ENCODE measurements around the gene RGS1.

Gene RGS1

DNA sequence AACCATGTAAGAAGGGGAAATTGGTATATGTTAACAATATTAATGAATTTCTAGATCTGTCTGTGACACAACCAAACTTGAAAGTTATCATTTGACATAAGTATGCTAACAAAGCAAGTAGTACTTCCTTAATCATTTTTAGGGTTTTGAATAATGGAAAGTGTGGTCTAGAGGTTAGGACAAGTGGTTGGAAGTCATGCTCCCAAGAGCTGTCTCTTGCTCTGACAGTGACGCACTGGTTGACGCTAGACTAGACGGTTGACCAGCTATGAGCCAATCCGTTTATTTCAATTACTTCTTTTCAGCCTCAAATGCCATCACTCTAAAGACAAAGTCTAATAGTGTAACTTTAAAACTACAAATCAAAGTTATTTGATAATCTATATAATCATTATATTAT lies 20.7 kb upstream of the RGS1 start:
- DNase-seq: no peak

DNA sequence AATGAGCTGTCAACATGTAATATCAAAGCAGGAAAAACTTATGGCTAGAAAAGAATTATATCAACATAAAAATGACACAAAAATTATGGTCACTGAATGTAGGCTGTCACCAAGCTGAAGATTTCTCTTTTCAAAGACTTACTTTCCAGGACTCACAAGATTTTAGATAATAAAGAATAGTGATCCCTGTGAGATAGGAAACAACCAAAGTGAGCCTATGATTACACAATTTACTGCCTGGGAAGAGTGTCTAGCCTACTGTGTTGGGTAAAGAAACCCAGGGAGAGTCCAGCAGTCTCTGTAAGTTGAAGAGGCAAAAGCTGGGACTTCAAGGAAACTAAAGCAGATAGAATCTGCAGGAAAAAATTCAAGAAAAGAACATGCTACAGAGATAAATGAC lies 20.2 kb upstream of the RGS1 start:
- DNase-seq: no peak

DNA sequence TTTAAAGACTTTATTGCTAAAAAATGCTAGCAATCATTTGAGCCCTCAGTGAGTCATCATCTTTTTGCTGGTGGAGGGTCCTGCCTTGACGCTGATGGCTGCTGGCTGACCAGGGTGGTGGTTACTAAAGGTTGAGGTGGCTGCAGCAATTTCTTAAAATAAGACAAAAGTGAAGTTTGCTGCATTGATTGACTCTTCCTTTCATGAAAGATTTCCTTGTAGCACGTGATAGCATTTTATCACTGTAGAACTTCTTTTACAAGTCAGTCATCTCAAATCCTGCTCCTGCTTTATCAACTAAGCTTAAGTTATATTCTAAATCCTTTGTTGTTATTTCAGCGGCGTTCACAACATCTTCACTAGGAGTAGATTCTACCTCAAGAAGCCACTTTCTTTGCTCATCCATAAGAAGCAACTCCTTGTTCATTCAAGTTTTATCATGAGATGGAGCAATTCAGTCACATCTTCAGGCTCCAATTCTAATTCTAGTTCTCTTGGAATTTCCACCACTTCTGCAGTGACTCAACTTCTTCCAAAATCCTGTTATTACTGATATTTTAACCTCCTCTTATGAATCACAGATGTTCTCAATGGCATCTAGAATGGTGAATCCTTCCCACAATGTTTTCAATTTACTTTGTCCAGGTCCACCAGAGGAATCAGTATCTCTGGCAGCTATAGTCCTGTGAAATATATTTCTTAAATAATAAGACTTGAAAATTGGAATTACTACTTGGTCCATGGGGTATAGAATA lies 17.6 kb upstream of the RGS1 start:
- DNase-seq: peak; percentile 73

DNA sequence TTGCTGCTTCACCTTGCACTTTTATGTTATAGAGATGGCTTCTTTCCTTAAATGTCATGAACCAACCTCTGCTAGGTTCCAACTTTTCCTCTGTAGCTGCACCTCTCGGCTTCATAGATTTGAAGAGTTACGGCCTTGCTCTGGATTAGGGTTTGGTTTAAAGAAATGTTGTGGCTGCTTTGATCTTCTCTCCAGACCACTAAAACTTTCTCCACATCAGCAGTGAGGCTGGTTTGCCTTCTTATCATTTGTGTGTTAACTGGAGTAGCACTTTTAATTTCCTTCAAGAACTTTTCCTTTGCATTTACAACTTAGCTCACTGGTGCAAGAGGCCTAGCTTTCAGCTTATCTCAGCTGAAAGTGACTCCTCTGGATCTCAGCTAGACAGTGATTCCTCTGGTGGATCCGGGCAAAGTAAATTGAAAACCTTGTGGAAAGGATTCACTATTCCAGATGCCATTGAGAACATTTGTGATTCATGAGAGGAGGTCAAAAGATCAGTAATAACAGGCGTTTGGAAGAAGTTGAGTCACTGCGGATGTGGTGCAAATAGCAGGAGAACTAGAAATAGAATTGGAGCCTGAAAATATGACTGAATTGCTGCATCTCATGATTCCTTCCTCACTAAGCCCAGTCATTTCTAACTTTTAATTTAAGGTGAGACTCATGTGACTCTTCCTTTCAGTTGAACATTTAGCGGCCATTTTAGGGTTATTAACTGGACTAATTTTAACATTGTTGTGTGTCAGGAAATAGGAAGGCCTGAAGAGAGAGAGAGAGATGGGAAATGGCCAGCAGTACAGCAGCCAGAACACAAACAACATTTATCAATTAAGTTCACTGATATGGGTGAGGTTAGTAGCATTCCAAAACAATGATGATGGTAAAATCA lies 16.2 kb upstream of the RGS1 start:
- DNase-seq: peak; percentile 98

DNA sequence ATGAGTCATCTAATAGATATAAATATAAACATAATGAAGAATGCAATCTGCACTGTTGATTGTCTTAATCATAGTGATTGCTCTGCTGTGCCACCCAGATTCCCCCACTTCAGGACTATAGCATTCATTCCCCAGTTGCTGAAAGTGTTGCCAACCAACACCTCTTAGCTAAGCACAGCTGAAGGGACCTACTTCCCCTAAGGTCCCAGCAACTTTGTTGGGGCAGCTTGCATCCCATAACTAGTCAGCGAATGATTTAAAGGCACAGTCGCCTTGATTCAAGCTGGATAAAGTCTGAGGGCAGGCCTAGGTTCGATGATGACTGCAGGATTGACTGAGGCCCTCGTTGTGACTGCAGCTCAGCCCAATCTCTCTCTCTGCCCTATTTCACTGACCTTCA lies 14.3 kb upstream of the RGS1 start:
- DNase-seq: no peak

DNA sequence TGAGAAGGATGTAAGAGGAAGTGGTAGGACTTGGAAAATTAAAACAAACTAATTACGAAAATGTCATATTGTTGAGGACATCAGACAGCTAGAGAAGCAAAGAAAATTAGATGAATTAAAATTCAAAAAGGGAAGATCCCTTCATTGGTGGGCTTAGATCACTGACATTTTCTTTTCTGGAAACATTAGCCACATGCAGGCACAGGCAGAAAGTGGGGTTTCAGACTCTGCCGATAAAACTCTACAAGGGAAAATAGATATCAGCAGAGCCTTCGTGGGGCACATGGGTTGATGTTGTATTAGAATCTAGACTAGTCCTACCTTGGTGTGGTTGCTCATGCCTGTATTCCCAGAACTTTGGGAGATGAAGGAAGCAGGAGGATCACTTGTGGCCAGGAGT lies 12.4 kb upstream of the RGS1 start:
- DNase-seq: no peak

DNA sequence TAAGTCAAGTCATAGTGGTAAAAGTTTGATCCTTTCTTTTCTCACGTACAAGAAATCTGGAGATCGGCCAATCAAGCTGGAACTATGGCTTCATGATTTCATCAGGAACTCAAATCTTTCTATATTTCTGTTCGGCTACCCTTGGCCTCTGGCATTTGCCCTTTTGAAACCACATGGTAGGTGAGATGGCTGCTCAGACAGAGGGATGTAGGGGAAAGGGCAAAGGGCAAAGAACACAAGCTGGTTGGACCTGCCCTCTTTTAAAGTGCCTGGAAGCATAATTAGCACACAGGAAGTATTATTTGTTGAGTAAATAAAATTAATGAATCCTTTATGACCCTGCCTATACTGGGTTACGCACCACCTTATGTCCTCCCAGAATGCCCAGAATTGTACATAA lies 11.5 kb upstream of the RGS1 start:
- no peak for DNase-seq

DNA sequence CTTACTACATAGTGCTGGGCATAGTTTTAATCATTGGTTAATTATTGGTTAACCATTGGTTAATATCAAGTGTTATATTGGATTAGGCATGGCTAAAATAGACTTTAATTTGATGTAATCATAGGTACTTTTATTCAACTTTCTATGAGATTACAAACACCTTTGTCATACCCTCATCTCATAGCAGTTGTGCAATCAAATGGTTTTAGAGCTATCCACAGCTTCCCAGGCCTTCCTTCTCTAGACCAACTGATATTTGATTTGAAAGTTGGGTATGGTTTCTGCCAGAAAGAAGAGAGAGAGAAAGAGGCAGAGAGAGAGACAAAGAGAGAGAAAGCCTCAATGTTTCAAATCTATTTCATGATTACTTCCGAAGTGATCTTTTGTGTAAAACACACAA lies 9.6 kb upstream of the RGS1 start:
- no peak for DNase-seq

DNA sequence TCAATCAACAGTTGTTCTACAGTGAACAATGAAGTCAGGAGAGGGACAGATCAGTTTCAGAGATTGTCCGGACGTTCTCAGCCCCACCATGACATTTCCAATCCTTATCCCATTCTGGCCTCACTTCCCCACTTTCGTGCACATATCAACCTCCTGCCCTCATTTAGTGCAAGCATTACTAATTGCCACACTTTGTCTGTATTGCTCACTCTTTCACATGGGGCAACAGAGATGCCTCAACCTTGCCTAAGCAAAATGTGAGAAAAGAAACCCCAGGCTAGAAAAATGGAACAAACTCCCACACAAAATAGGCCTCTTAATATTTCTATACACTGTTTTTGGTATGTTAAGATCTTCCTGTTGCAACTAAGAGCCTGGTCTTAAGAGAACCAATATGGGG lies 8.9 kb upstream of the RGS1 start:
- no peak for DNase-seq

DNA sequence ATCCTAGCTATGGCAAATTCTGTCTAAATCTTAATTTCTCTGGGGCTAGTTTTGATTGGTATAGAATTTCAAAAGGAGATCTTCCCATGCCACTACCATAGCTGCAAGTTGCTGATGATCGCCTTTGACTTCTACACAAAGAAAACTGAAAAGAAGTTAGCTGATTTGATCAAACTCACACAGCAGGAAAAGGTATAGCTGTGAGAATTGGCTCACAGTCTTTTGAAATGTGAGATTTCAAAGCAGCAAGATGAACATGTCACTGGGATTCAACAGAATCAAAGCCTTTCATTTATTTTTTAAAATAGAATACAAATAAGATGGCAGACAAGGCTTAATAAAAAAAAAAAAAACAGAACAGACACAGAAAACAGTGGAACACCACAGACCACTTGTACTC lies 7.5 kb upstream of the RGS1 start:
- no peak for DNase-seq

DNA sequence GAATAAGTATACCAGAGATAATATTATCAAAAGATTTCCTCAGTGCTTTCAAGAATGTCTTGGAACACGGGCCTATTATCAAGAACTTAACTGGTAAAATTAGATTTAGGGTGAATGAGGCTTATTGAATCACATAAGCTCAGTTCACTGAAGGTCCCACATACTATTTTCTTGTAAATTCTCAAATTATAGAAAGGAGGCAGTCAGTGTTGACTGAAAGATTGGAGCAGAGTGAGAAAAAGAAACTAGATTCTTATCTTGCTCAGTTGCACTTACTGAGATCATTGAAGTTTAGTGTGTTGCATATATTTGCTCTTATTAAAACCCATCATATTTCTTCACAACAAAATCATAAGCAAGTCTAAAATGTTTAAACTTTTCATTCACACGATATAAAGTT lies 3.9 kb upstream of the RGS1 start:
- DNase-seq: no peak

DNA sequence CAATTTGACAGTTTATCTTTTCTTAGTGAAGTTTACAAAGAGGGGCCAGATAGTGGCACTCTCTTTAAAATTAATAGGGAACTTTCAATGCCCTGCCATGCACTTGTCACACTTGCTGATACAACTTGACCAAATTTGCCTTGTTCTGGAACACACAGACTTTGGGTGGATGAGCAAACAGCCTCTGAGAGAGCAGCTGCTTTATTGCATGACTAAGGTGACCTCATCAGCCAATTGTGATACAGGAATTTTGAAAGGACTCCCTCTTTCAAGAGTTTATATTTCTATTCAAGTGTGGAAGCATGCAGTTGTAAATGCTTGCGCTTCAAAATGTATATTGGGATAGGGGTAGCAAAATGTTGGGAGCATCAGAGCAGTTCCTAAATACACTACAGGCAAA lies 2.1 kb upstream of the RGS1 start:
- DNase-seq: no peak

DNA sequence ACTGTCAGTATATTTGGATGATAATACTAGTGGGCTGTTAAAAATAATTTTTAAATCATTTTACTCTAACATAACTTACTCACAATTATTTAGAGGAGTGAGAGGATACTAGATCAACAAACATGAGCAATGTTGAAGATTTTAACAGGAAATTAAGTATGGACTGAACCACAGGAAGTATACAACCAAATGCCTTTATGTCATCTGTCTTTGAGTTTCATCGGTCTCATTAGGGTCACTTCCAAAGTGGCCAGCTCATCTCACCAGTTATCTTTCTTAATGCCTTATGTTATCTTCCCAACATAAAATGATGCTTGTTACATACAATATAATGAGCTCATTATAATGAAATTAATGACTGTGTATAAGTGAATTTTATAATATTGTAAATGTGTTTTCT lies 1.5 kb upstream of the RGS1 start:
- DNase-seq: no peak

DNA sequence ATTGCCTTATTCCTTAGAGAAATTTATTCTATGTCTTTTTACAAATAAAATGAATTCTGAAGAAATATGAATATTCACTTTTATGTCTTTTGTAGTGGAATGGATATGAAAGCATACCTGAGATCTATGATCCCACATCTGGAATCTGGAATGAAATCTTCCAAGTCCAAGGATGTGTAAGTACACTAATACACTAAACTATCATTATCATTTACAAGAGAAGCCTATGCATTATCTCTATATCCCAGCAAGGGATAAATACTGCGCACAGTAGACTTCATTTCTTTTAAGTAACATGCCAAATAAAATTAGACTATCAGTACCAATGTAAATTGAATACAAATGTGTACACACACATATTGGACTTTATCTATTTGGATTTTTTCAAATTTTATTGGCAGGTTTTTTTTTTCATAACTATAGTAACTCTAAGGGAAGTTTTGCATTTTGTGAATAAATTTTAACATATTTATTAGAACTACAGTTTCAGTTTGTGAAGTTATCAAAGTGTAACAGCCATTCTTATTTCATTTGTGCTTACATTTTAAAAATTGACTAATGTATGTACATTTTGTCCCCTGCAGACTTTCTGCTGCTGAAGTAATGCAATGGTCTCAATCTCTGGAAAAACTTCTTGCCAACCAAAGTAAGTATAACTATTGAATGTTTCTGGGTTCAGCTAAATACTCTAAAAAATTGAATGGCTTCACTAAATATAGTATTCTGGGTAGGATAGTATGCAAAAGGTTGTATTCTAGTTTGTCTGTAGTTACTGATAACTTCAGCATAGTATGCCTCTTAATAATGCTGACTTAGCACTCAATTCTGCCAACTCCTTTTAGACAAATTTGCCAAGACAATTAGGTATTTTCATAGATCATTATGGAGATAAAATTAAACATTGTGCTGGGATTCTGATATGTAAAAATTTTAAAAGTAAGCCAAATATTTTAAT lies 894 bp downstream of the RGS1 start:
- no peak for DNase-seq

DNA sequence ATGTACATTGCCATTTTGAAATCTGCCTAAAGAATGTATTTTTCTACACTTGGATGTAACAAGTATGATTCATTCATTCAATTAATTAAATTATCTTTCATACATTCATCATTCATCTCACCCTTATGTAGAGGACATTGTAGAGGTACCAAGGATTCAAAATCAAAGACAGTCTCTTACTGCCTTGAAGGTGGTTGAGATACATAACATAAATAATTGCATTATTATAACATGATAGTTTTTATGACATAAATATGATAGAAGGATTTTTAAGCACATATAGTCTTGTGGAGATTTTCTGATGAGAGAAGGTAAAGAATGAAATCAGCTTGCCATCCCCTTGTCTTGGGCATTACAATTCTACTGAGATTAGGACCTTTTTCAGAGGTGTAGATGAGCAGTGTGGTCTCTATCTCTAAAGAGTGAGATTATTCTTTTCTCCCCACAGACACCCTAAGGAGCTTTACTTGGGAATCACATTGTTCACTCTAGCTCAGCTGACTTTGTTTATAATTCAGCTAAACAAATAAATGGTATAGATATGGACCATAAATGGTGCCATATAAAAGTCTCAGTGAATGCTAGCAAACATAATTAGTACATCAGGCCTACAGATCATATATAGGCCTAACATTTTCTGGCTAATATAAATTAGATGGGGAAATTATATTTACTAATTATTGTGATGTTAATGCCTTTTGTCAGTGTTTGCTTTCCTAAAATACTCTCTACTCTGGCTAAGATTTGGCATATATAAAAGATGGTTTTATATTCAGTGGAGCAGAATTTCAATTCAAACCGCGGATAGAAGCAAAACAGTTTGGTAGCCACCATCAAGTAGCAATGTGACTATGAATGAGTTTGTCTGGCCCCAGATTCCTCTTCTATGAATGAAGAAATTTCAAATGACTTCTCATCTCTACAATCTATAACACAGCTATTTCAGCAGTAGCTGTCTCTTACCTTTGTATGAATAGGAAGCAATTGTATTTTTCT lies 1.9 kb downstream of the RGS1 start:
- DNase-seq: no peak

DNA sequence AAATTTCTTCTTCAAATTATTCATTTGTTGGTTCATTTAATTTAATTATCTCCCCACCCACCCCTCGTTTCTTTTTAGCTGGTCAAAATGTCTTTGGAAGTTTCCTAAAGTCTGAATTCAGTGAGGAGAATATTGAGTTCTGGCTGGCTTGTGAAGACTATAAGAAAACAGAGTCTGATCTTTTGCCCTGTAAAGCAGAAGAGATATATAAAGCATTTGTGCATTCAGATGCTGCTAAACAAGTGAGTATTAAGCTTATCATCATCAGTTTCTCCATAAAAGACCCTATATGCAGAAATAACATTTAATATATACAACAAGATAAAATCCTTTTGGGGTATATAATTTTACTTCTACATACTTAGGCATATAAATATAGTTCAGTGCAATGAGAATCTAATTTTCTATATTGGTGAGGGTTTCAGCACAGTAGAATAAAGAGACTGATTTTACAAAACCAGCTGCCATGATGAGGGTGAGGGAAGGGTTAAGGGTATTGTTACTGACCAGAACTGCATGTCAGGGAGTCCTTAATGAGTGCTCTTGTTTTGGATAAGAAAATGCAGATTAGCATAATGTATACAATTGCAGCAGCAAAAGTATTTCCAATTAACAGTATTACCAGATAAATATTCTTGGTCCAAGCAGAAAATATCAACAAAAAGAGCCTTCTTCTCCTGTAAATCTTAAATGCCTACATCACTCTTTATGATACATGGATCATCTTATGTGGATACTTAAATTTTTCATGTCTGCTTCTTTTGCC lies 2.8 kb downstream of the RGS1 start:
- no peak for DNase-seq

DNA sequence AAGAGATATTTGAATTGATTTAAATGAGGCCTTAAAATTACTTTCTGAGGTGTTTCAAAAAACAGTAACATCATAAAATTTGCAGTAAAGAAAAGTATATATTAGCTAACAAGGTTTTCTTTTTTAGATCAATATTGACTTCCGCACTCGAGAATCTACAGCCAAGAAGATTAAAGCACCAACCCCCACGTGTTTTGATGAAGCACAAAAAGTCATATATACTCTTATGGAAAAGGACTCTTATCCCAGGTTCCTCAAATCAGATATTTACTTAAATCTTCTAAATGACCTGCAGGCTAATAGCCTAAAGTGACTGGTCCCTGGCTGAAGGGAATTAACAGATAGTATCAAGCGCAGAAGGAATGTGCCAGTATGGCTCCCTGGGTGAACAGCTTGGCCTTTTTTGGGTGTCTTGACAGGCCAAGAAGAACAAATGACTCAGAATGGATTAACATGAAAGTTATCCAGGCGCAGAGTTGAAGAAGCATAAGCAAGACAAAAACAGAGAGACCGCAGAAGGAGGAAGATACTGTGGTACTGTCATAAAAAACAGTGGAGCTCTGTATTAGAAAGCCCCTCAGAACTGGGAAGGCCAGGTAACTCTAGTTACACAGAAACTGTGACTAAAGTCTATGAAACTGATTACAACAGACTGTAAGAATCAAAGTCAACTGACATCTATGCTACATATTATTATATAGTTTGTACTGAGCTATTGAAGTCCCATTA lies 3.6 kb downstream of the RGS1 start:
- DNase-seq: peak; percentile 21

DNA sequence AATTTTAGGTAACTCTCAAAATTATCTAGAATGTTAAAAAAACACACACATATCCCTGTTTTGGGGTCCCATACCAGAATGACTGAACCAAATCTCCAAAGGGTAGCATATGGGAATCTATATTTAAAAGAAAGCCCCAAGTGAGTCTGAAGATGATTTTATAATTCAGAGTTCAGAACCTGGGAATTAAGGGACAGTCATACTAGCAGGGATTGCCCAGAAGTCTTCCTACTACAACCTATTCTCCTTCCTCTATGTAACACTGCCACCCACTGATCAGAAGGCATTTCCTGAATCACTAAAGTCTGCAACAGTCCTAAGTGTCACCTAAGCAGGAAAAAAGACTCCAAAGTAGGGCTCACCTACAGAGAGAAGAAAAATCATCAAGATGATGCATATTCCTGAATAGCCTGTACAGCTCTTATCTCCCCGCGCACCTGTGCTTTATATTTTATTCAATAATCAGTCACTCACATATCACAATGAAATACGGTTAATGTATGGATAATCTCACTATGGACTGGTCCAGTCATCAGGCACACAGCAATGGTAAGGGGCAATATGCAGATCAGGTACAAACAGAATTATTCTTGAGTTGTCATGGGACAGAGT lies 4.9 kb downstream of the RGS1 start:
- DNase-seq: peak; percentile 66

DNA sequence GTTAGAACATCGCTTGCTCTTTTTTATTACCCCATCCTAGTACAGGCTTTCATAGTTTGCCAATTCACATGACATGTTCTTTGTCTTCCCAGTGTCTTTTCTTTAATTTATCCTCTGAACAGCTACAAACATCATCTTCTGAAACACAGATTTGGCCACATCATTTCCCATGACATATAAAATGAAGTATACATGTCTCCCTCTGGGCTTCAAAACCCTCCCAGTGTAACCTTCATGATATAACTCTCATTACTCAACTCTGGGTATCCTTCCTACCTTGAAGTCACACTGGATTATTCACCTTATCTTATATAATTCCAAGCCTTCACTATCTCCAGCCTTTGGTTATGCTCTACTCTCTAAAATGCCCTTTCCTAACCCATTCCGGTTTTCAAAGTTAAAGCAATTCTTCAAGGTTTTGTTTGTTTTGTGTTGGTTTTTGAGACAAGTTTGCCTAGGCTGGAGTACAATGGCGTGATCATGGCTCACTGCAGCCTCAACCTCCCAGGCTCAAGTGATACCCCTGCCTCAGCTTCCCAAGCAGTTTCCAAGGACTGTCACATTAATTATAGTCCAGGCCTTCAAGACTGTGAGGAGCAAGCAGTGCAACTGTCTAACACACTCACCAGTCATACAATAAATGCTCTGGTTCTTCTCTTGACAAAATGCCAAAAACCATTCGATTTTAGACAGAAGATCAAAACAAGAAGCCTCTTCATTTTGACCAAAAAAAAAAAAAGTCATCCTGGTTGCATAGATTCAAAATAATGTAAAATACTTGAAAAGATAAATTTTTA lies 5.8 kb downstream of the RGS1 start:
- no peak for DNase-seq
